GM23338 (cell line): ENCODE results near the gene USP48. TPM values are rescaled to one million over a fixed set of nuclear protein-coding genes. Genes with fewer than 3 reads are reported as not detected.

Experiments used
- ATAC-seq: fragments of 200-7000 bp; cut with Tn5 transposase; 3 replicates; pipeline ENCODE4 v1.9.1; 2020
- DNase-seq: peaks from one replicate; pipeline ENCODE4 v3.0.0-alpha.2; 2015; ENCODE audit warnings: low spot score
- H2AFZ ChIP-seq: fragments of 200-600 bp; sonication (generic); 2 replicates; pipeline ENCODE4 v1.8.0; 2016; ENCODE audit warnings: antibody characterized with exemption, mild to moderate bottlenecking, moderate library complexity
- H3F3A ChIP-seq: fragments of 200-600 bp; sonication (generic); replicated peaks from 2 replicates; pipeline ENCODE4 v1.8.0; 2017; ENCODE audit warnings: antibody characterized with exemption, mixed run types, low read depth
- H3K27ac ChIP-seq: fragments of 200-600 bp; sonication (generic); 2 replicates; pipeline ENCODE4 v1.6.1; 2016; ENCODE audit warnings: low read depth
- H3K27me3 ChIP-seq: fragments of 200-600 bp; sonication (generic); 2 replicates; pipeline ENCODE4 v1.8.0; 2016; ENCODE audit warnings: mild to moderate bottlenecking, mixed run types, moderate library complexity; ENCODE audit not compliant: insufficient read depth
- H3K36me3 ChIP-seq: fragments of 200-600 bp; sonication (generic); 2 replicates; pipeline ENCODE4 v1.8.0; 2016; ENCODE audit warnings: mild to moderate bottlenecking; ENCODE audit not compliant: insufficient read depth
- H3K4me1 ChIP-seq: fragments of 200-600 bp; sonication (generic); 2 replicates; pipeline ENCODE4 v1.8.0; 2016; ENCODE audit warnings: mild to moderate bottlenecking, moderate library complexity; ENCODE audit not compliant: insufficient read depth
- H3K4me2 ChIP-seq: fragments of 200-600 bp; sonication (generic); 2 replicates; pipeline ENCODE4 v1.7.1; 2017; ENCODE audit warnings: mixed run types
- H3K4me3 ChIP-seq: fragments of 200-600 bp; sonication (generic); 2 replicates; pipeline ENCODE4 v1.6.1; 2016; ENCODE audit warnings: mixed run types
- H3K79me2 ChIP-seq: fragments of 200-600 bp; sonication (generic); replicated peaks from 2 replicates; pipeline ENCODE4 v1.8.0; 2017; ENCODE audit warnings: mild to moderate bottlenecking; ENCODE audit not compliant: insufficient read depth
- H3K9me2 ChIP-seq: fragments of 200-600 bp; sonication (generic); 2 replicates; pipeline ENCODE4 v1.8.0; 2017; ENCODE audit not compliant: insufficient read depth
- H4K20me1 ChIP-seq: fragments of 200-600 bp; sonication (generic); replicated peaks from 2 replicates; pipeline ENCODE4 v1.8.0; 2017; ENCODE audit warnings: mild to moderate bottlenecking; ENCODE audit not compliant: insufficient read depth
- H3K27ac Mint-ChIP-seq: 2 replicates; pipeline ENCODE4 v1.8.0; 2020; ENCODE audit warnings: inconsistent platforms, mild to moderate bottlenecking, moderate library complexity, mixed read lengths
- H3K27me3 Mint-ChIP-seq: 3 replicates; pipeline ENCODE4 v1.8.0; 2022; ENCODE audit warnings: low read depth, mild to moderate bottlenecking, moderate library complexity, mixed read lengths, inconsistent platforms; ENCODE audit not compliant: insufficient read depth, poor library complexity
- H3K36me3 Mint-ChIP-seq: 3 replicates; pipeline ENCODE4 v1.8.0; 2021; ENCODE audit warnings: low read depth, mild to moderate bottlenecking, inconsistent platforms, moderate library complexity, mixed read lengths
- H3K4me1 Mint-ChIP-seq: 3 replicates; pipeline ENCODE4 v1.8.0; 2020; ENCODE audit warnings: mild to moderate bottlenecking, inconsistent platforms, mixed read lengths
- H3K4me3 Mint-ChIP-seq: 3 replicates; pipeline ENCODE4 v1.8.0; 2021; ENCODE audit warnings: moderate library complexity, mild to moderate bottlenecking, inconsistent platforms, mixed read lengths
- H3K9me3 Mint-ChIP-seq: 3 replicates; pipeline ENCODE4 v1.8.0; 2020; ENCODE audit warnings: moderate library complexity, mild to moderate bottlenecking, inconsistent platforms, mixed read lengths
- ETS1 ChIP-seq: IDR thresholded peaks from 2 replicates; pipeline ENCODE4 v1.6.1; 2016; ENCODE audit warnings: antibody characterized with exemption
- EZH2 ChIP-seq: fragments of 200-600 bp; sonication (generic); IDR thresholded peaks from one replicate; pipeline ENCODE4 v1.8.0; 2017; ENCODE audit warnings: antibody characterized with exemption, mild to moderate bottlenecking, low read depth; ENCODE audit not compliant: unreplicated experiment
- JUNB ChIP-seq: IDR thresholded peaks from one replicate; pipeline ENCODE4 v1.6.1; 2016; ENCODE audit warnings: antibody characterized with exemption; ENCODE audit not compliant: unreplicated experiment
- NANOG ChIP-seq: IDR thresholded peaks from 2 replicates; pipeline ENCODE4 v1.6.1; 2016; ENCODE audit warnings: antibody characterized with exemption, borderline replicate concordance
- POLR2AphosphoS5 ChIP-seq: IDR thresholded peaks from 2 replicates; pipeline ENCODE4 v1.6.1; 2016; ENCODE audit warnings: antibody characterized with exemption, low read depth
- STAT1 ChIP-seq: IDR thresholded peaks from one replicate; pipeline ENCODE4 v1.6.1; 2016; ENCODE audit warnings: antibody characterized with exemption; ENCODE audit not compliant: unreplicated experiment
- ZNF114 ChIP-seq: fragments of 250-450 bp; sonication (Bioruptor Pico); IDR thresholded peaks from 2 replicates; pipeline ENCODE4 v1.5.0; 2020; ENCODE audit warnings: mild to moderate bottlenecking, moderate library complexity
- ZNF462 ChIP-seq: fragments of 250-450 bp; sonication (Bioruptor Pico); IDR thresholded peaks from 2 replicates; pipeline ENCODE4 v1.5.0; 2020; ENCODE audit warnings: mild to moderate bottlenecking, moderate library complexity
- polyA plus RNA-seq: library from polyadenylated mRNA; unstranded; fragments of >200 nt; fragmentation: Nextera tagmentation; extraction: Ambion mirVana; gene quantifications from 2 replicates; pipeline ENCODE4 v1.2.1, GENCODE V29; 2016
- total RNA-seq: library from RNA; depleted of rRNA; stranded (reverse); fragments of >200 nt; shearing (Covaris generic); gene quantifications from 2 replicates; pipeline ENCODE4 v1.2.3, GENCODE V29; 2014

Gene USP48
- total and polyA plus RNA-seq, 2 experiments from 2014 or later = 85.9 to 151 TPM

- TF ChIP-seq JUNB = no peak
- TF ChIP-seq NANOG = no peak
- TF ChIP-seq ETS1 = no peak
- no peak for TF ChIP-seq STAT1
- TF ChIP-seq ZNF462 (CRISPR knock-in tag) = no peak
- no peak for TF ChIP-seq POLR2AphosphoS5
Observed at GRCh38 chr1:21752186-21752585, 30.8 kb downstream of the USP48 start (continued).

- Histone ChIP-seq H3K4me2 (no peak overlapping the region), H3K4me1 (no peaks in the 10 kb centered on the region), H3K27ac (no peak overlapping the region), H4K20me1 (peaks cover 16% of the 10 kb centered on the region), H3K9me2 (no peaks in the 10 kb centered on the region), H3K4me3 (no peak overlapping the region), H3K36me3 (peaks cover 43% of the 10 kb centered on the region), H2AFZ (no peak overlapping the region), H3K27me3 (no peaks in the 10 kb centered on the region), H3F3A (no peaks in the 10 kb centered on the region), H3K79me2 (peaks cover 17% of the 10 kb centered on the region)
- Mint-ChIP-seq H3K36me3 (peaks cover 62% of the 10 kb centered on the region), H3K27ac (no peak overlapping the region), H3K9me3 (no peaks in the 10 kb centered on the region), H3K4me3 (no peak overlapping the region), H3K4me1 (no peaks in the 10 kb centered on the region), H3K27me3 (no peaks in the 10 kb centered on the region)
- ATAC-seq = no peak
- DNase-seq = no peak
- TF ChIP-seq NANOG (no peak), STAT1 (no peak), ZNF114 (no peak), ETS1 (no peak), EZH2 (no peak), ZNF462 (CRISPR knock-in tag) (no peak)
Observed at GRCh38 chr1:21751281-21751680, 31.7 kb downstream of the USP48 start.
